GM20000 (cell line): ENCODE data around the gene CTDSPL.

Experiments
- DNase-seq: peaks from one replicate; pipeline ENCODE4 v3.0.0; 2012; ENCODE audit warnings: low spot score
- TF ChIP-seq, protein P1 (sequence below): IDR thresholded peaks from 2 replicates; pipeline ENCODE4 v1.5.1; 2012; ENCODE audit warnings: mild to moderate bottlenecking, control low read depth; ENCODE audit errors: extremely low read depth, missing control alignments

CTDSPL gene

DNA sequence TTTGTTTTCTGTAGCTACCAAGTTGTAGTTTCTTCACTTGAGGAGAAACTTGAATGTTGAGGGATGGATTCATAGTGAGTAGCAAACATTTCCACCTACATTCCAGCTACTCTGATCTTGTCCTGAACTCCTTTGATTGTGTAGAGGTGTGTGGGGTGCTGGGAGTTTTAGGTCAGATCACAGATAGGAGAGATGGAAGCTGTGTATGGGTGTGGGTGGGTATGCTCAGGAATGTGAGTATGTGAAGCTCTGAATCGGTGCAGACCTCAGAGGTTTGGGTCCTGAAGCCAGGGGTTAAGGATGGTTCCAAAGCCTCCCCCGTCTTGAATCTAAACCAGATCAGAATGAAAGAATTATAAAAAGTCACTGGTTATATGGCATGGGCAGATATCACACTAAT is 76.3 kb downstream of the CTDSPL start:
- TF ChIP-seq, protein P1, sequence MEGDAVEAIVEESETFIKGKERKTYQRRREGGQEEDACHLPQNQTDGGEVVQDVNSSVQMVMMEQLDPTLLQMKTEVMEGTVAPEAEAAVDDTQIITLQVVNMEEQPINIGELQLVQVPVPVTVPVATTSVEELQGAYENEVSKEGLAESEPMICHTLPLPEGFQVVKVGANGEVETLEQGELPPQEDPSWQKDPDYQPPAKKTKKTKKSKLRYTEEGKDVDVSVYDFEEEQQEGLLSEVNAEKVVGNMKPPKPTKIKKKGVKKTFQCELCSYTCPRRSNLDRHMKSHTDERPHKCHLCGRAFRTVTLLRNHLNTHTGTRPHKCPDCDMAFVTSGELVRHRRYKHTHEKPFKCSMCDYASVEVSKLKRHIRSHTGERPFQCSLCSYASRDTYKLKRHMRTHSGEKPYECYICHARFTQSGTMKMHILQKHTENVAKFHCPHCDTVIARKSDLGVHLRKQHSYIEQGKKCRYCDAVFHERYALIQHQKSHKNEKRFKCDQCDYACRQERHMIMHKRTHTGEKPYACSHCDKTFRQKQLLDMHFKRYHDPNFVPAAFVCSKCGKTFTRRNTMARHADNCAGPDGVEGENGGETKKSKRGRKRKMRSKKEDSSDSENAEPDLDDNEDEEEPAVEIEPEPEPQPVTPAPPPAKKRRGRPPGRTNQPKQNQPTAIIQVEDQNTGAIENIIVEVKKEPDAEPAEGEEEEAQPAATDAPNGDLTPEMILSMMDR = no peak
- DNase-seq = no peak

DNA sequence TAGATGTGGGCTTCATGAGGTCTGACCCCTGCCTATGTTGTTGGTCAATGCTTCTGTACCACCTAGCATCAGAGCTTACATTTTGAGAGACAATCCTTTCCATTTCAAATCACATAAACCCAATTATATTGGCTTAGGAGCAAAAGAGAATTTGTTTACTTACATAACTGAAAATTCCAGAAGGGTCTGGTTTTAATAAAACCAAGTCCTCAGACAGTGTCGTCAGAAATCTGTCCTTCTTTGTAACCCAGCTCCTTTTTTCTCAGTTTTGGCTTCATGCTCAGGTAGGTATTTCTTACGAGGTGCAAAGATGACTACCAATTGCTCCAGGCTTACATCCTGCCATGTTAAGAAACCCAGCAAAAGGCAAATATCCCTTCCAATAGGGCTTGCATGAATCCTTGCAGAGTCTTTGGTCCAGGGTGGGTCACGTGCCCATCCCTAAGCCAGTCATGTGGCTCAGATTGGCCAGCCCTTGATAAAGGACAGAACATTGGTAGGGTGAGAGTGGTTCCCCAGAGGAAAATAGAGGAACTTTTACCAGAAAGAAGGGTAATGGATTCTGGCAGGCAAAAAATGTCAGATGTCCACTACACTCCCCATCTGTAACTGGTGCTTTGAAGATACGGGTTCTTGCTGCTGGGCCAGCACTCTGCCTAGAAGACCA is 78.7 kb downstream of the CTDSPL start:
- no peak for DNase-seq
- TF ChIP-seq, protein P1 = no peak

DNA sequence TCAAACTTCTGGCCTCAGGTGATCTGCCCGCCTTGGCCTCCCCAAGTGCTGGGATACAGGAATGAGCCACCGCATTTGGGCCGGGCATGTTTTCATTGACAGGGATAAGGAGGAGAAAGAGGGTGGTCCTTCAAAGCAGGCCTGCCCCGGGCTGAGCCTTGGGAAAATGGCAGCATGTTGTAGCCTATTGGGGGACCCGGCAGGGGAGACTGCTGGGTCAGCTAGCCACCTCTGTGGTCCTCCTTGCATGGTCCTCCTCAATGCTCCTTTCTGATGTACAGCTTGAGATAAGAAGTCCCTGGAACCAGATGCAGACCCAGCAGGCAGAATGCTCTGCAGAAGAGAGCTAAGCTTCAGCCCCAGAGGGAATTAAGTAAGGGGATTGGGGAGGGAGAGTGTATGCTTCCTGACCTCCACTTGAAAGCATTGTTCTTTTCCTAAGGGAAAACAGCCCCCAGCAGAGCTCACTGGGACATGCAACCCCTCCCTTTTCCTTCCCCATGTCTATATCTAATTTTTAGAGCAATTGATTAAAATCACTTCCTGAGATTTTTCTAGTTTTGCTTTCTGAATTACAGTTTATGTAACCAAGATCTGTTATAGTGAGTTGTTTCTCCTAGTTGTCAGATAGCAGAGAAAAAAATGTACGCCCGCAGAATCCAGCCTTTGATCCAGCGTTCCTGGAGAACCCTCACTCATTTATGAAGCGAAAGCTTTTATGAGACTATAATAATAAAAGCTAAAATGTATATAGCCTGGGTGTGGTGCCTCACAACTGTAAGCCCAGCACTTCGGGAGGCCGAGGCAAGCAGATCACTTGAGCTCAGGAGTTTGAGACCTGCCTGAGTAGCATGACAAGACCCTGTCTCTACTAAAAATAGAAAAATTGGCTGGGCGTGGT is 80.2 kb downstream of the CTDSPL start:
- TF ChIP-seq, protein P1 = no peak
- no peak for DNase-seq

DNA sequence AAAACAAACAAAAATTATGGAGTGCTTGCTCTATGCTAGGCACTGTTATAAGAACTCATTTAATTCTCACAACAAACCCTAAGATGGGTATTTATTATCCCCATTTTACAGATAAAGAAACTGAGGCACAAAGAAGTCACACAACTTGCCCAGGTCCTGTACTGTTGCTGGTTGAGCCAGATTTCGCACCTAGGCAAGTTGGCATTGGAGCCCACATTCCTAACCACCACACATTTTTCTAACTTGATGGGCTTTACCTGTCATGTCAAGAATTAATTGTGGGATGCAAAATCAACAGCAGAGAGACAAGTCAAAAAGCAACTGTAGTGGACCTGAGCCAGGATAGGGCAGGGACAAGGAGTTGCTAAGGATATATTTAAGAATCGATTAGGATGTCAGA is 81.0 kb downstream of the CTDSPL start:
- TF ChIP-seq, protein P1 = no peak
- DNase-seq = no peak

DNA sequence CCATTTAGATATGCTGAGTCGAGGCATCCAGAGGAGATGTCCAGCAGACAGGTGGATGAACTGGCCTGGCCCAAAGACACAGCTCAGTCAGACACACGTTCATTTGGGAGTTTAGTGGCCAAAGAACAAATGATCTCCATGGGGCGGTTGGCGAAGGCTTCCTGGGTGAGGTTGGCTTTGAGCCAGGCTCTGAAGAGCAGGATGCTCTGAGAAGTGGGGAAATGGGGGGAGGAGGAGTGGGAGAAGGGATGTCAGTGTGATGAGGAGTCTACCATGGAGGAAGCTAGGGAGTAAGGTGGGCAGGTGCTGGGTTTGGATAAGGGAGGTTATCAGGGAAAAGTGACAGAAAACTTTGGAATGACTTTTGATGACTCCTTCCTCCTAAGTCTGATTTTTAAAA is 81.4 kb downstream of the CTDSPL start:
- DNase-seq = no peak
- TF ChIP-seq, protein P1 = no peak

DNA sequence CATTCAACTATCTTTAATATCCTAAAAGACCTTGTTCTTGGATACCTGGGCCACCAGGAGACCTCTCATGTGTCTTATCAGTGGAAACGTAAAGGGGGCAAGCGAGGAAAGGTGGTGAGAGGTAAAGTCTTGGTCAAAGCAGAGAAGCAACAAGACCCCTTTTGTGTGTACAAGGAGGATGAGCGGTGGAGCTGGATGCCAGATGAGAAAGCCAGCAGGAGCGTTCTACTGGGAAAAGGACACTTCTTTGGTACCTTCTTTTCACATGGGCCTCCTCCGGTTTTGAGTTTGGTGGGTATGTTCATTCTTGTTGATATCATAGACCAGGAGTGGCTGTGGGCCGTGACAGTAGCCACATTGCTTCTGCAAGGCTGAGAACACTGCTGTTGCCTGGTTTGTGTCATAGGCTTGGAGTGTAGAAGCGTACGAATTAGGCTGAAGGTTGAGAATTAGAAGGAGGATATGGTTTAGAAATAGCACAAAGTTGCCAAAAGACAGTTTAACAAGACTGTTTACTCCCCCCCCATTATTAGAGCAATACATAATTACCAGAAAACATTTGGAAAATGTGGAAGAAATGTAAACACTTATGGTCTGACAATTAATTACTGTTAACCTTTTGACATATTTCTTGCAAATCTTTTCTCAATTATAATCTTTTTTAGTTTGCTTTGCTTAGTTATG is 82.1 kb downstream of the CTDSPL start:
- TF ChIP-seq, protein P1 = no peak
- no peak for DNase-seq

DNA sequence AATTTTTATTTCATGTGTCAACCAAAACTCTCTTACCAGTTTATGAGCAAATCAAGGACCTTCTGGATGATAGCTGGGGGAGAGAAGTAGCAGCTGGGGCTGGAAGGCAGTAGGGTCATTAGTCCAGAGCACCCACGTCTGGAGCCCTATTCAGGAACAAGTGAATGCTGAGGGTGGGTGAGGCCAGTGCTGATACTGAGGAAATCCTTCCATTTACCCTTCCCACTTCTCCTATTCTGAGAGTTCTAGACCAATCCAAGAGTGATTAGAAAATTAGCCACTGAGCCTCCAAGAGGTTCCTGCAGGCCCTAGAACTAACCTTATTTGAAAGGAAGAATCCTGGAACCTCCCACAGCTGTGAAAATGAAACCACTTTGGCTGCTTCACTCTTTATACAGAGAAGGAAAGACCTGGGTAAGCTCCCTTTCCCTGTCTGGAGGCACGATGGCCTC is 82.7 kb downstream of the CTDSPL start:
- no peak for DNase-seq
- TF ChIP-seq, protein P1 = no peak
